Stimulated activated CD8-positive, alpha-beta memory T cell treated with anti-CD3 and anti-CD28 coated beads, Interleukin-4, amount 100 ng/mL, for 48 hours (primary cell): ENCODE data around the gene SHOC2.
"Not testable (repeated sequence)": the region's sequence is repeated elsewhere in the genome, so short reads cannot be mapped to it uniquely, and the experiment has no call there.

Source experiments
- DNase-seq: peaks from one replicate; pipeline ENCODE4 v3.0.0-alpha.2; 2020

The SHOC2 gene

GRCh38 chr10:110901954-110902819, 17.2 kb upstream of the SHOC2 start:
- DNase-seq = peak; percentile 59

- no peak for DNase-seq
Observed at GRCh38 chr10:110903280-110904278, 15.8 kb upstream of the SHOC2 start.

GRCh38 chr10:110910138-110910537, 9.3 kb upstream of the SHOC2 start:
- no peak for DNase-seq

- DNase-seq = no peak
Observed at GRCh38 chr10:110912374-110912773, 7.0 kb upstream of the SHOC2 start.

- DNase-seq = no peak
Observed at GRCh38 chr10:110914431-110914830, 5.0 kb upstream of the SHOC2 start.

GRCh38 chr10:110915035-110915434, 4.4 kb upstream of the SHOC2 start:
- DNase-seq = no peak

- DNase-seq = not testable (repeated sequence)
Observed at GRCh38 chr10:110915600-110915999, 3.8 kb upstream of the SHOC2 start.

- DNase-seq = no peak
Observed at GRCh38 chr10:110916554-110917346, 2.7 kb upstream of the SHOC2 start.

- DNase-seq = peak; percentile 93
Observed at GRCh38 chr10:110918269-110918642, 1.1 kb upstream of the SHOC2 start.

- DNase-seq = no peak
Observed at GRCh38 chr10:110918643-110919348, 608 bp upstream of the SHOC2 start, which contains the start of gene BBIP1. Gene BBIP1 (minus strand): TSS chr10:110919180. CDS start chr10:110918157, 1,023 bp downstream.

- DNase-seq = peak; percentile 39
Observed at GRCh38 chr10:110919971-110920881, 822 bp downstream of the SHOC2 start.

GRCh38 chr10:110923856-110924493, 4.6 kb downstream of the SHOC2 start:
- DNase-seq = no peak

- DNase-seq = no peak
Observed at GRCh38 chr10:110927461-110927860, 8.1 kb downstream of the SHOC2 start.

GRCh38 chr10:110931769-110932381, 12.5 kb downstream of the SHOC2 start:
- DNase-seq = no peak

GRCh38 chr10:110932505-110933180, 13.2 kb downstream of the SHOC2 start:
- no peak for DNase-seq

- DNase-seq = no peak
Observed at GRCh38 chr10:110936757-110937156, 17.4 kb downstream of the SHOC2 start.

- no peak for DNase-seq
Observed at GRCh38 chr10:110939419-110939818, 20.0 kb downstream of the SHOC2 start.

- DNase-seq = no peak
Observed at GRCh38 chr10:110944792-110945396, 25.5 kb downstream of the SHOC2 start.

- DNase-seq = no peak
Observed at GRCh38 chr10:110946496-110946895, 27.1 kb downstream of the SHOC2 start.
